ENCODE measurements around the gene DEF6. TPM values are rescaled to one million over a fixed set of nuclear protein-coding genes. Genes with fewer than 3 reads are reported as not detected.

Gene DEF6
- total RNA-seq, 3 donors from 2014 or later (not counting 1 experiment from before 2014, with no cell fraction given), result 232 to 297 (median 241) TPM

DNA sequence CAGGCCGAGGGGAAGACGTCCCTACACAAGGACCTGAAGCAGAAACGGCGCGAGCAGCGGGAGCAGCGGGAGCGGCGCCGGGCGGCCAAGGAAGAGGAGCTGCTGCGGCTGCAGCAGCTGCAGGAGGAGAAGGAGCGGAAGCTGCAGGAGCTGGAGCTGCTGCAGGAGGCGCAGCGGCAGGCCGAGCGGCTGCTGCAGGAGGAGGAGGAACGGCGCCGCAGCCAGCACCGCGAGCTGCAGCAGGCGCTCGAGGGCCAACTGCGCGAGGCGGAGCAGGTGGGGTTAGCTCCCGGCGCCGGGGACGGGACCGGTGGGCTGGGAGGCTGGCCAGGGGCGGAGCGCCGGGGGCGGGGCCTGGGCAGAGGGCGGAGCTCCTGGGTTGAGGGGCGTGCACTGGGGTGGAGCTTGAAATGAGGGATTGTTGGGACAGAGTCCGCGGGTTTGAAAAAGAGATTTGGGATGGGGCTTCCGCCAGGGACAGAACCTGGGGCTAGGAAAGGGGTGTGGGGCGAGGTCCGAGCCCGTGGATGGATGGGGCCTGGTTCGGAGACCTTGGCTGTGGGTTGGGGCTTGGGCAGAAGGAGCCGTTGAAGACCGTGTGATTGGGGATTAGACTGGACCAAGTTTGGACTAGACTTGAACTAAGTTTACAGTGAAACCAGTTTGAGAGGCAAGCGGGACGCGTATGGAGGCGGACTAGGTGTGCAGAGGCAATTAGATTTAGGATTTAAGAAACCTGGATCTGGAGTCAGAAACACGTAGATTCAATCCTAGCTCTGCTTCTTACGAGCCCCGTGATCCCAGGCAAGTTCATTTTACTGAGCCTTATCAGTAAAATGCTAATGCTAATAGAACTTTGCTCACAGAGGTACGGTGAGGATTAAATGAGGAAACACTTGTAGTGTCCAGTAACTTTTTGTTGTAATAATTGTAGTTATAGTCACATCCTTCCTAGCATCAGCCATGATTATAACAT is 20.9 kb downstream of the DEF6 start:
- Mint-ChIP-seq H3K27me3 (ENCODE audit: low read depth in 2 of 2) (no peaks in the 10 kb centered on the region), H3K27ac (peak overlapping the region in 1 of 2 donors; percentile 64), H3K4me3 (no peak overlapping the region), H3K9me3 (no peaks in the 10 kb centered on the region), H3K4me1 (peaks cover 42 to 52% of the 10 kb centered on the region in 2 donors), H3K36me3 (peaks cover 23% of the 10 kb centered on the region)
- Histone ChIP-seq H3K4me3 (ENCODE audit: low read length) (no peak overlapping the region), H3K27ac (ENCODE audit: low read length) (no peak overlapping the region), H3K9me3 (ENCODE audit: control insufficient read depth, insufficient read depth, low read length) (no peaks in the 10 kb centered on the region), H3K27me3 (ENCODE audit: control insufficient read depth, insufficient read depth, low read length) (no peaks in the 10 kb centered on the region), H3K36me3 (ENCODE audit: control insufficient read depth, insufficient read depth, low read length) (peaks cover 81% of the 10 kb centered on the region), H3K4me1 (ENCODE audit: control insufficient read depth, insufficient read depth, low read length) (no peaks in the 10 kb centered on the region)
- DNase-seq (no peak), ATAC-seq (no peak)
- 97% methylated on average over 55 of the region's 55 CpGs for WGBS (ENCODE audit: insufficient coverage)
- intact Hi-C loops (cut with micrococcal nuclease), result no loop called here
- TF ChIP-seq, protein P1, sequence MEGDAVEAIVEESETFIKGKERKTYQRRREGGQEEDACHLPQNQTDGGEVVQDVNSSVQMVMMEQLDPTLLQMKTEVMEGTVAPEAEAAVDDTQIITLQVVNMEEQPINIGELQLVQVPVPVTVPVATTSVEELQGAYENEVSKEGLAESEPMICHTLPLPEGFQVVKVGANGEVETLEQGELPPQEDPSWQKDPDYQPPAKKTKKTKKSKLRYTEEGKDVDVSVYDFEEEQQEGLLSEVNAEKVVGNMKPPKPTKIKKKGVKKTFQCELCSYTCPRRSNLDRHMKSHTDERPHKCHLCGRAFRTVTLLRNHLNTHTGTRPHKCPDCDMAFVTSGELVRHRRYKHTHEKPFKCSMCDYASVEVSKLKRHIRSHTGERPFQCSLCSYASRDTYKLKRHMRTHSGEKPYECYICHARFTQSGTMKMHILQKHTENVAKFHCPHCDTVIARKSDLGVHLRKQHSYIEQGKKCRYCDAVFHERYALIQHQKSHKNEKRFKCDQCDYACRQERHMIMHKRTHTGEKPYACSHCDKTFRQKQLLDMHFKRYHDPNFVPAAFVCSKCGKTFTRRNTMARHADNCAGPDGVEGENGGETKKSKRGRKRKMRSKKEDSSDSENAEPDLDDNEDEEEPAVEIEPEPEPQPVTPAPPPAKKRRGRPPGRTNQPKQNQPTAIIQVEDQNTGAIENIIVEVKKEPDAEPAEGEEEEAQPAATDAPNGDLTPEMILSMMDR (IDR thresholded peaks at IDR 0.05), result no peak

DNA sequence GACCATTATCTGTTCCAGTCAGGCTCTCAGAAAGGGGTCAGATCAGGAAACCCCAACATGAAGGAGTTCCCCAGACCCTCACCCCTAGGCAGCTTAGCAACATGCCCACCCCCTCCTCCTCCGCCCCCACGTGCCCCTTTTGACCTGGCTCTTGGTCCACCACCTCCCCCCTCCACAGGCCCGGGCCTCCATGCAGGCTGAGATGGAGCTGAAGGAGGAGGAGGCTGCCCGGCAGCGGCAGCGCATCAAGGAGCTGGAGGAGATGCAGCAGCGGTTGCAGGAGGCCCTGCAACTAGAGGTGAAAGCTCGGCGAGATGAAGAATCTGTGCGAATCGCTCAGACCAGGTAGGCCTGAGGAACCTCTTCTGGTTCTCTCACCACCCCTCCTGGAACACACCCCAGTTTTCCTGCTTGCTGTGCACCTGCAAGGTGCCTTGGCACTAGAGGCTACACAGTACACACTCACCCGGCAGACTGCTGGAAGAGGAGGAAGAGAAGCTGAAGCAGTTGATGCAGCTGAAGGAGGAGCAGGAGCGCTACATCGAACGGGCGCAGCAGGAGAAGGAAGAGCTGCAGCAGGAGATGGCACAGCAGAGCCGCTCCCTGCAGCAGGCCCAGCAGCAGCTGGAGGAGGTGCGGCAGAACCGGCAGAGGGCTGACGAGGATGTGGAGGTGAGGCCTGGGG is 21.9 kb downstream of the DEF6 start:
- ATAC-seq (no peak), DNase-seq (no peak)
- H3K27ac ChIP-seq (ENCODE audit: low read length), result no peak overlapping the region
- TF ChIP-seq, protein P1 (IDR thresholded peaks at IDR 0.05), result no peak
- Mint-ChIP-seq H3K27ac (peak overlapping the region in 1 of 2 donors; percentile 54), H3K27me3 (ENCODE audit: low read depth in 2 of 2) (no peaks in the 10 kb centered on the region), H3K36me3 (peaks cover 23% of the 10 kb centered on the region), H3K4me3 (no peak overlapping the region), H3K4me1 (peaks cover 36 to 43% of the 10 kb centered on the region in 2 donors), H3K9me3 (no peaks in the 10 kb centered on the region)
- no peaks in the 10 kb centered on the region for H3K27me3 ChIP-seq (ENCODE audit: control insufficient read depth, insufficient read depth, low read length)
- WGBS (ENCODE audit: insufficient coverage), result 99% methylated on average over 18 of the region's 20 CpGs
- peaks cover 83% of the 10 kb centered on the region for H3K36me3 ChIP-seq (ENCODE audit: control insufficient read depth, insufficient read depth, low read length)
- H3K9me3 ChIP-seq (ENCODE audit: control insufficient read depth, insufficient read depth, low read length), result no peaks in the 10 kb centered on the region
- H3K4me3 ChIP-seq (ENCODE audit: low read length), result no peak overlapping the region
- intact Hi-C loops (cut with micrococcal nuclease), result no loop called here
- no peaks in the 10 kb centered on the region for H3K4me1 ChIP-seq (ENCODE audit: control insufficient read depth, insufficient read depth, low read length)

DNA sequence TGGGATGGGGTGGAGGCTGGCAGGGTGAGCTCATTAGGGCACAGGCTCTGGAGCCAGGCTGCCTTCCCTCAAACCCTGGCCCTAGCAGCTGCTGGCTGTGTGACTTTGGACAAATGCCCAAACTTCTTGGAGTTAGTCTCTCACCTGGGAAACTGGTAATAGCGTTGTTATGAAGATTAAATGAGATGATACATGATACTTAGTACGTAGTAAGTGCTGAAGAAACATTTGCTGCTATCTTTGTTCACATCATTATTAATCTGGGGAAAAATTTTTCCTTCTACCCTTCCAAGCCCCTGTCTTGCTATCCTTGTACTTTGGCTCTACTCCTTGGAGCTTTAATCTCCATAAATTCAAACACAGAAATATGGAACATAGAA is 22.4 kb downstream of the DEF6 start:
- DNase-seq, result no peak
- no peaks in the 10 kb centered on the region for H3K9me3 Mint-ChIP-seq
- TF ChIP-seq, protein P1 (IDR thresholded peaks at IDR 0.05), result no peak
- no peaks in the 10 kb centered on the region for H3K4me1 ChIP-seq (ENCODE audit: control insufficient read depth, insufficient read depth, low read length)
- H3K27me3 Mint-ChIP-seq (ENCODE audit: low read depth in 2 of 2), result no peaks in the 10 kb centered on the region
- peaks cover 23% of the 10 kb centered on the region for H3K36me3 Mint-ChIP-seq
- no peak overlapping the region for H3K4me3 ChIP-seq (ENCODE audit: low read length)
- intact Hi-C loops (cut with micrococcal nuclease), result no loop called here
- no peak overlapping the region for H3K27ac ChIP-seq (ENCODE audit: low read length)
- H3K27me3 ChIP-seq (ENCODE audit: control insufficient read depth, insufficient read depth, low read length), result no peaks in the 10 kb centered on the region
- peak overlapping the region; percentile 54 to 74 for H3K27ac Mint-ChIP-seq
- peaks cover 85% of the 10 kb centered on the region for H3K36me3 ChIP-seq (ENCODE audit: control insufficient read depth, insufficient read depth, low read length)
- 100% methylated on average over 2 of the region's 2 CpGs for WGBS (ENCODE audit: insufficient coverage)
- no peaks in the 10 kb centered on the region for H3K9me3 ChIP-seq (ENCODE audit: control insufficient read depth, insufficient read depth, low read length)
- ATAC-seq, result no peak
- H3K4me1 Mint-ChIP-seq, result peaks cover 31 to 38% of the 10 kb centered on the region in 2 donors
- H3K4me3 Mint-ChIP-seq, result no peak overlapping the region
